Panc1 (cell line): ENCODE measurements around the gene ATP13A4. TPM values are rescaled to one million over a fixed set of nuclear protein-coding genes. Genes with fewer than 3 reads are reported as not detected.

Experiments
- ATAC-seq: fragments of 200-7000 bp; cut with Tn5 transposase; 2 replicates; pipeline ENCODE4 v1.9.1; 2020; ENCODE audit warnings: mild to moderate bottlenecking, moderate library complexity
- BruUV-seq: library from RNA; stranded (reverse); fragments of 400-500 nt; replicated peaks from 2 replicates; lab custom pipeline; 2021; lab: Mats Ljungman, UMichigan
- CTCF ChIA-PET: fragments of 300-600 bp; sonication (Branson Sonifier 250); formaldehyde crosslinking; loops from one replicate; lab custom pipeline; 2022; ENCODE audit warnings: antibody characterized with exemption; lab: Charles Lee
- POLR2A ChIA-PET: fragments of 300-600 bp; sonication (Branson Sonifier 250); formaldehyde crosslinking; loops from one replicate; lab custom pipeline; 2022; ENCODE audit warnings: antibody characterized with exemption; lab: Charles Lee
- DNase-seq: peaks from one replicate; pipeline ENCODE4 v3.0.0-alpha.2; 2010; ENCODE audit warnings: low read depth, low spot score
- H3K27ac ChIP-seq: 2 replicates; pipeline ENCODE4 v1.5.1; 2011; ENCODE audit warnings: mild to moderate bottlenecking, low read length, inconsistent platforms
- H3K27me3 ChIP-seq: fragments of 200-500 bp; sonication (Bioruptor generic); 2 replicates; pipeline ENCODE4 v1.6.0; 2014; ENCODE audit warnings: low read length, inconsistent platforms; ENCODE audit not compliant: control insufficient read depth, insufficient read depth
- H3K36me3 ChIP-seq: fragments of 200-500 bp; sonication (Bioruptor generic); 2 replicates; pipeline ENCODE4 v1.5.1; 2014; ENCODE audit warnings: inconsistent platforms, mild to moderate bottlenecking, low read length, moderate library complexity; ENCODE audit not compliant: control insufficient read depth, insufficient read depth
- H3K4me1 ChIP-seq: 2 replicates; pipeline ENCODE4 v1.5.1; 2011; ENCODE audit warnings: inconsistent platforms, mild to moderate bottlenecking, low read length, moderate library complexity; ENCODE audit not compliant: control insufficient read depth, insufficient read depth
- H3K4me3 ChIP-seq, 2 experiments: 2 replicates each; pipeline ENCODE4 v1.5.1; 2011 to 2012; ENCODE audit warnings: low read depth in 2 of 2, low read length in 2 of 2, mild to moderate bottlenecking in 2 of 2, inconsistent platforms in 1 of 2, moderate library complexity in 1 of 2
- H3K9me3 ChIP-seq: fragments of 200-500 bp; sonication (Bioruptor generic); 2 replicates; pipeline ENCODE4 v1.5.1; 2014; ENCODE audit warnings: low read depth, mild to moderate bottlenecking, inconsistent platforms, low read length, moderate library complexity; ENCODE audit not compliant: control insufficient read depth, insufficient read depth
- CTCF ChIP-seq: fragments of 450-650 bp; IDR thresholded peaks from 2 replicates; pipeline ENCODE4 v1.5.1; 2017; ENCODE audit warnings: mild to moderate bottlenecking
- POLR2AphosphoS5 ChIP-seq: IDR thresholded peaks from 2 replicates; pipeline ENCODE4 v1.6.1; 2012; ENCODE audit warnings: mild to moderate bottlenecking, low read depth, low read length, moderate library complexity
- REST ChIP-seq, 2 experiments: IDR thresholded peaks; 2 replicates each; pipeline ENCODE4 v1.6.1; 2011 to 2012; ENCODE audit warnings: low read depth in 2 of 2, control low read depth in 1 of 2, low read length in 1 of 2, mild to moderate bottlenecking in 1 of 2, moderate library complexity in 1 of 2; ENCODE audit not compliant: insufficient read depth in 1 of 2
- SIN3A ChIP-seq: IDR thresholded peaks from 2 replicates; pipeline ENCODE4 v1.6.1; 2012; ENCODE audit warnings: low read depth, mild to moderate bottlenecking, low read length, moderate library complexity, borderline replicate concordance; ENCODE audit not compliant: insufficient read depth
- TCF7L2 ChIP-seq: IDR thresholded peaks from 2 replicates; pipeline ENCODE4 v1.6.1; 2011; ENCODE audit warnings: mild to moderate bottlenecking, low read depth, low read length, inconsistent platforms
- in situ Hi-C: cut with HindIII; loops from 2 replicates; pipeline ENCODE4 v1.10.0; 2016; ENCODE audit warnings: low sequenced_read_pairs, low pct_unique_long_range_greater_than_20kb
- intact Hi-C: fragments of 100-400 bp; cut with micrococcal nuclease; formaldehyde crosslinking; loops from one replicate; pipeline ENCODE4 v1.10.0; 2022; ENCODE audit not compliant: unreplicated experiment
- total RNA-seq: library from RNA; stranded (reverse); gene quantifications from one replicate; pipeline ENCODE4 v1.2.1, GENCODE V29; 2021; ENCODE audit not compliant: unreplicated experiment

Gene ATP13A4
- total RNA-seq, 1 experiment from 2014 or later: not detected

DNA sequence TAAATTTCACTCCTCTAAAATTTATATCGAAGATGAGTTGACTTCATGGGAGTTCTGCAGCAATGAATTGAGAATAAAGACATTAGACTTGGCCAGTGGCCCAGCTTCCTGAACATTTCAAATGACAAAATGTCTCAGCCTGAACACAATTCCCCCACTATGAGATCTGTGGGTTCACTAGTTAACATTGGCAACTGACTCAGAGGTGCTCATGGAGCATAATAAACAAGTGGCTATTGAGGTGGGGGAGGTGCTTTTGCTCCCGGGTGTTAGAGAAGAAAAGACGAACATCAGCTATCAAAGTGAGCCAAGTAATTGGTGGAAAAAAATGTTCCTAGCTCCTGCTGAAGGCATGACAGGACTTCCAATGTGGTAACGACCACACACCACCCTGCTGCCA lies 6.3 kb downstream of the ATP13A4 start:
- ATAC-seq: no peak
- Histone ChIP-seq H3K27me3 (peaks cover 2% of the 10 kb centered on the region), H3K36me3 (no peaks in the 10 kb centered on the region), H3K4me1 (no peaks in the 10 kb centered on the region), H3K27ac (no peak overlapping the region), H3K4me3 (no peak overlapping the region), H3K9me3 (no peaks in the 10 kb centered on the region)
- in situ Hi-C loops: no loop called here
- DNase-seq: no peak
- TF ChIP-seq TCF7L2 (no peak), POLR2AphosphoS5 (no peak), SIN3A (no peak), CTCF (no peak), REST (IDR thresholded peaks at IDR 0.05; ENCODE audit: insufficient read depth in 1 of 2, low read depth in 2 of 2, low read length in 1 of 2) (no peak)
- BruUV-seq: no TSS peak
- POLR2A ChIA-PET: no interaction called here
- CTCF ChIA-PET: no interaction called here
- intact Hi-C loops: no loop called here

GRCh38 chr3:193546129-193546528 lies 8.6 kb downstream of the ATP13A4 start:
- H3K9me3 ChIP-seq: no peaks in the 10 kb centered on the region
- TF ChIP-seq POLR2AphosphoS5 (no peak), REST (IDR thresholded peaks at IDR 0.05; ENCODE audit: insufficient read depth in 1 of 2, low read depth in 2 of 2, low read length in 1 of 2) (no peak), SIN3A (no peak), CTCF (no peak), TCF7L2 (no peak)

More at GRCh38 chr3:193546129-193546528, 8.6 kb downstream of the ATP13A4 start:
- intact Hi-C loops (no loop called here), in situ Hi-C loops (no loop called here)
- no peak overlapping the region for H3K4me3 ChIP-seq
- H3K4me1 ChIP-seq: no peaks in the 10 kb centered on the region
- H3K27ac ChIP-seq: no peak overlapping the region
- no peaks in the 10 kb centered on the region for H3K27me3 ChIP-seq
- CTCF ChIA-PET: no interaction called here
- ATAC-seq (no peak), DNase-seq (no peak)
- BruUV-seq: no TSS peak
- no peaks in the 10 kb centered on the region for H3K36me3 ChIP-seq
- POLR2A ChIA-PET: no interaction called here
